ENCODE results near the gene SNX5. TPM values are rescaled to one million over a fixed set of nuclear protein-coding genes. Genes with fewer than 3 reads are reported as not detected.

The SNX5 gene
- total and polyA plus RNA-seq, 2 of the 8 experiments (the other 6 are each of a cell fraction or from before 2014, with no cell fraction given), result 155 to 194 TPM

- DNase-seq (ENCODE audit: low read depth in 1 of 2, low spot score in 2 of 2), result no peak
- TF ChIP-seq EZH2 (IDR thresholded peaks at IDR 0.05; ENCODE audit: low read depth, low read length, severe bottlenecking) (no peak), CBX8 (IDR thresholded peaks at IDR 0.05; ENCODE audit: borderline replicate concordance, low read depth, low read length) (no peak), ATF2 (IDR thresholded peaks at IDR 0.05; ENCODE audit: low read length) (no peak), ASH2L (IDR thresholded peaks at IDR 0.05; ENCODE audit: low read length) (no peak), SIN3A (conservative IDR thresholded peaks at IDR 0.05 in 1 of 2, IDR thresholded peaks at IDR 0.05 in 1 of 2; ENCODE audit: low read depth in 1 of 2, low read length in 2 of 2) (no peak), RAD21 (IDR thresholded peaks at IDR 0.05 in 1 of 2, conservative IDR thresholded peaks at IDR 0.05 in 1 of 2; ENCODE audit: low read depth in 2 of 2, low read length in 2 of 2) (no peak), GABPA (IDR thresholded peaks at IDR 0.05; ENCODE audit: borderline replicate concordance, insufficient read depth, low read length) (no peak), CTBP2 (IDR thresholded peaks at IDR 0.05; ENCODE audit: borderline replicate concordance, insufficient read depth, insufficient read length, low read length) (no peak), RBBP5 (IDR thresholded peaks at IDR 0.05; ENCODE audit: borderline replicate concordance, low read depth, low read length) (no peak), POLR2AphosphoS5 (IDR thresholded peaks at IDR 0.05; ENCODE audit: low read depth, low read length) (no peak), CHD2 (IDR thresholded peaks at IDR 0.05; ENCODE audit: low read length) (no peak), RXRA (IDR thresholded peaks at IDR 0.05; ENCODE audit: insufficient read depth, low read depth, low read length) (no peak)
Observed at GRCh38 chr20:18014411-18014810, 45.8 kb upstream of the SNX5 start.

More at GRCh38 chr20:18014411-18014810, 45.8 kb upstream of the SNX5 start:
- H3K79me1 ChIP-seq (ENCODE audit: low read depth, low read length), result no peaks in the 10 kb centered on the region
- H4K5ac ChIP-seq (ENCODE audit: insufficient read length, low read depth, low read length), result no peak overlapping the region
- H2BK15ac ChIP-seq (ENCODE audit: low read length), result no peak overlapping the region
- no peak overlapping the region for H3K9ac ChIP-seq (replicated peaks in 1 of 4; ENCODE audit: extremely low read depth in 1 of 4, low read depth in 3 of 4, low read length in 3 of 4)
- no peaks in the 10 kb centered on the region for H3K27me3 ChIP-seq (replicated peaks in 1 of 4; ENCODE audit: control insufficient read depth in 3 of 4, extremely low read depth in 1 of 4, insufficient read depth in 3 of 4, low read length in 3 of 4)
- ChIA-PET POLR2A (ENCODE audit: partially characterized antibody) (interaction anchor here (0.6 kb wide), 1 partner anchor 15 kb away, joined by 3 read pairs; no protein-coding TSS in a partner anchor), CTCF (ENCODE audit: partially characterized antibody) (interaction anchor here (1.3 kb wide), 1 partner anchor 10 kb away, joined by 3 read pairs; no protein-coding TSS in a partner anchor)
- no peak overlapping the region for H2AFZ ChIP-seq (ENCODE audit: low read length)
- 96% methylated on average over 6 of the region's 6 CpGs; no CpG with 5 or more reads in 1 of the 2 experiments for WGBS, 2 experiments (ENCODE audit: extremely low coverage in 1 of 2, insufficient coverage in 1 of 2, insufficient read length in 1 of 2, insufficient replicate concordance in 2 of 2, low coverage in 1 of 2, low lambda C conversion rate in 2 of 2, missing lambda C conversion rate in 1 of 2)
- no peak overlapping the region for H2BK20ac ChIP-seq (ENCODE audit: low read length)
- no peak overlapping the region for H2BK12ac ChIP-seq (ENCODE audit: low read depth, low read length)
- H4K91ac ChIP-seq (replicated peaks; ENCODE audit: insufficient read length, low read length), result no peak overlapping the region
- no peaks in the 10 kb centered on the region for H3K9me3 ChIP-seq (ENCODE audit: insufficient read depth in 2 of 2, low read depth in 1 of 2, low read length in 1 of 2)
- no peaks in the 10 kb centered on the region; a peak in 2 of 8 replicates for H3K36me3 ChIP-seq (ENCODE audit: control insufficient read depth in 2 of 4, insufficient read depth in 4 of 4, low read length in 3 of 4)
- H3K56ac ChIP-seq (replicated peaks; ENCODE audit: insufficient read length, low read depth, low read length), result no peak overlapping the region
- no peak overlapping the region for H2AK5ac ChIP-seq (ENCODE audit: low read depth, low read length)
- H3K23ac ChIP-seq (ENCODE audit: insufficient read length), result no peak overlapping the region
- no peak overlapping the region for H2BK120ac ChIP-seq (replicated peaks; ENCODE audit: low read depth, low read length)
- peaks cover 0 to 1% of the 10 kb centered on the region in 2 experiments for H4K20me1 ChIP-seq (replicated peaks in 1 of 2; ENCODE audit: control insufficient read depth in 1 of 2, insufficient read depth in 2 of 2, low read length in 2 of 2)
- H4K8ac ChIP-seq (ENCODE audit: extremely low read depth, insufficient read depth, low read length), result no peak overlapping the region
- H3K27ac ChIP-seq (ENCODE audit: low read depth, low read length), result no peak overlapping the region
- H3K23me2 ChIP-seq (ENCODE audit: low read depth, low read length), result no peaks in the 10 kb centered on the region
- H3K4ac ChIP-seq (replicated peaks; ENCODE audit: insufficient read length, low read depth, low read length), result no peak overlapping the region
- H3K4me1 ChIP-seq (replicated peaks in 1 of 4; ENCODE audit: control insufficient read depth in 3 of 4, insufficient read depth in 4 of 4, low read length in 3 of 4), result no peaks in the 10 kb centered on the region
- H2BK5ac ChIP-seq (ENCODE audit: low read depth, low read length), result no peak overlapping the region
- H3K4me3 ChIP-seq (ENCODE audit: extremely low read depth in 1 of 4, insufficient read depth in 2 of 4, low read depth in 3 of 4, low read length in 4 of 4), result no peak overlapping the region
- no peaks in the 10 kb centered on the region for H3K79me2 ChIP-seq (ENCODE audit: control insufficient read depth in 1 of 2, insufficient read depth in 2 of 2, low read length in 2 of 2)
- H3K4me2 ChIP-seq (ENCODE audit: insufficient read depth in 1 of 2, low read depth in 2 of 2, low read length in 2 of 2), result no peak overlapping the region
- no peak overlapping the region for H3K18ac ChIP-seq (ENCODE audit: extremely low read depth, low read length)
- no peak for FAIRE-seq
- no peak overlapping the region for H3K14ac ChIP-seq (ENCODE audit: insufficient read length)
